Esophagus squamous epithelium (tissue), 4 donors: ENCODE data around the gene NT5C3A.

Experiments
- POLR2A ChIP-seq, 4 donors: fragments of 450-650 bp; IDR thresholded peaks; one replicate each; pipeline ENCODE4 v1.6.1; 2017; ENCODE audit warnings: antibody characterized with exemption in 4 of 4, mild to moderate bottlenecking in 4 of 4, moderate library complexity in 3 of 4
- TF ChIP-seq, protein P1 (sequence below), 6 experiments: fragments of 450-650 bp in 4 of 6; fragments of 200-600 bp in 2 of 6; sonication (generic) in 2 of 6; IDR thresholded peaks; one replicate each; pipeline ENCODE4 v1.5.1; 2016 to 2019; ENCODE audit warnings: antibody characterized with exemption in 6 of 6, mild to moderate bottlenecking in 4 of 6, moderate library complexity in 4 of 6

DNA sequence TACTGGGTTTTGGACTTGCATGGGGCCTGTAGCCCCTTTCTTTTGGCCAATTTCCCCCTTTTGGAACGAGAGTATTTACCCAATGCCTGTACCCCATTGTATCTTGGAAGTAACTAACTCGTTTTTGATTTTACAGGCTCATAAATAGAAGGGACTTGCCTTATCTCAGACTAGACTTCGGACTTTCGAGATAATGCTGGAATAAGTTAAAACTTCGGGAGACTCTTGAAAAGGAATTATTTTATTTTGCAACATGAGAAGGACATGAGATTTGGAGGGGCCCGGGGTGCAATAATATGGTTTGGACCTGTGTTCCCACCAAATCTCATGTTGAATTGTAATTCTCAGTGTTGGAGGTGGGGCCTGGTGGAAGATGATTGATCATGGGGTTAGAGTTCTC lies 8.3 kb upstream of the NT5C3A start:
- TF ChIP-seq, protein P1, sequence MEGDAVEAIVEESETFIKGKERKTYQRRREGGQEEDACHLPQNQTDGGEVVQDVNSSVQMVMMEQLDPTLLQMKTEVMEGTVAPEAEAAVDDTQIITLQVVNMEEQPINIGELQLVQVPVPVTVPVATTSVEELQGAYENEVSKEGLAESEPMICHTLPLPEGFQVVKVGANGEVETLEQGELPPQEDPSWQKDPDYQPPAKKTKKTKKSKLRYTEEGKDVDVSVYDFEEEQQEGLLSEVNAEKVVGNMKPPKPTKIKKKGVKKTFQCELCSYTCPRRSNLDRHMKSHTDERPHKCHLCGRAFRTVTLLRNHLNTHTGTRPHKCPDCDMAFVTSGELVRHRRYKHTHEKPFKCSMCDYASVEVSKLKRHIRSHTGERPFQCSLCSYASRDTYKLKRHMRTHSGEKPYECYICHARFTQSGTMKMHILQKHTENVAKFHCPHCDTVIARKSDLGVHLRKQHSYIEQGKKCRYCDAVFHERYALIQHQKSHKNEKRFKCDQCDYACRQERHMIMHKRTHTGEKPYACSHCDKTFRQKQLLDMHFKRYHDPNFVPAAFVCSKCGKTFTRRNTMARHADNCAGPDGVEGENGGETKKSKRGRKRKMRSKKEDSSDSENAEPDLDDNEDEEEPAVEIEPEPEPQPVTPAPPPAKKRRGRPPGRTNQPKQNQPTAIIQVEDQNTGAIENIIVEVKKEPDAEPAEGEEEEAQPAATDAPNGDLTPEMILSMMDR (IDR thresholded peaks at IDR 0.05) = no peak
- no peak for TF ChIP-seq POLR2A (IDR thresholded peaks at IDR 0.05)
